Prostate gland (tissue), 2 donors: Measurements from ENCODE around the gene KAZALD1. TPM values are rescaled to one million over a fixed set of nuclear protein-coding genes. Genes with fewer than 3 reads are reported as not detected.

Experiments used
- DNase-seq: peaks from one replicate; pipeline ENCODE4 v3.0.0-alpha.2; 2019; ENCODE audit warnings: low spot score
- H3K27ac ChIP-seq, 2 donors: fragments of 200-600 bp; sonication (generic); 2 replicates each; pipeline ENCODE4 v1.5.1; 2017 to 2019
- H3K27me3 ChIP-seq: fragments of 200-600 bp; sonication (generic); replicated peaks from 2 replicates; pipeline ENCODE4 v1.5.1; 2019; ENCODE audit not compliant: insufficient read depth
- H3K36me3 ChIP-seq, 2 donors: fragments of 200-600 bp; sonication (generic); 1 replicate in 1 of 2; 2 replicates in 1 of 2; pipeline versions ENCODE4 v1.5.1 to v1.8.1; 2017 to 2019
- H3K4me1 ChIP-seq: fragments of 200-600 bp; sonication (generic); replicated peaks from 2 replicates; pipeline ENCODE4 v1.5.1; 2019
- H3K4me3 ChIP-seq, 2 donors: fragments of 200-600 bp; sonication (generic); 2 replicates each; pipeline ENCODE4 v1.5.1; 2017 to 2019
- H3K9me3 ChIP-seq: fragments of 200-600 bp; sonication (generic); 2 replicates; pipeline ENCODE4 v1.5.1; 2017
- CTCF ChIP-seq, 4 experiments: fragments of 200-600 bp in 2 of 4; fragments of 450-650 bp in 2 of 4; sonication (generic) in 2 of 4; IDR thresholded peaks; 1 replicate in 3 of 4; 2 replicates in 1 of 4; pipeline ENCODE4 v1.5.1; 2016 to 2019; ENCODE audit warnings: antibody characterized with exemption in 4 of 4, mild to moderate bottlenecking in 2 of 4, moderate library complexity in 2 of 4
- POLR2A ChIP-seq: fragments of 450-650 bp; IDR thresholded peaks from one replicate; pipeline ENCODE4 v1.6.1; 2016; ENCODE audit warnings: antibody characterized with exemption, mild to moderate bottlenecking
- POLR2AphosphoS5 ChIP-seq: sonication (generic); formaldehyde crosslinking; IDR thresholded peaks from one replicate; pipeline ENCODE4 v1.6.1; 2017; ENCODE audit warnings: antibody characterized with exemption
- WGBS: methylation state at CpG from one replicate; pipeline ENCODE4 v1.1.5; 2018; 5-methylcytosine and 5-hydroxymethylcytosine counted together
- intact Hi-C: fragments of 100-400 bp; cut with DNase I; formaldehyde crosslinking; loops from one replicate; pipeline ENCODE4 v1.14.2; 2022
- total RNA-seq, 2 donors: library from RNA; depleted of rRNA; stranded (reverse); fragments of >200 nt; gene quantifications; one replicate each; pipeline ENCODE4 v1.1.0, GENCODE V29; 2016

The KAZALD1 gene
- total RNA-seq, 2 donors from 2014 or later = 9.8 to 24.4 TPM

- Histone ChIP-seq H3K9me3 (no peaks in the 10 kb centered on the region), H3K27me3 (no peaks in the 10 kb centered on the region), H3K4me3 (no peak overlapping the region), H3K36me3 (no peaks in the 10 kb centered on the region), H3K27ac (no peak overlapping the region), H3K4me1 (no peaks in the 10 kb centered on the region)
- WGBS = 56% methylated on average over 2 of the region's 2 CpGs
- no peak for TF ChIP-seq CTCF (IDR thresholded peaks at IDR 0.05)
- TF ChIP-seq POLR2A = no peak
- no peak for TF ChIP-seq POLR2AphosphoS5
- no peak for DNase-seq
- intact Hi-C loops = no loop called here
Measured at GRCh38 chr10:101103430-101103829, 41.6 kb downstream of the KAZALD1 start.

- 70% methylated on average over 6 of the region's 6 CpGs for WGBS
- TF ChIP-seq CTCF (IDR thresholded peaks at IDR 0.05) = no peak
- TF ChIP-seq POLR2A = no peak
- H3K27me3 ChIP-seq = no peaks in the 10 kb centered on the region
- H3K27ac ChIP-seq = no peak overlapping the region
- no peaks in the 10 kb centered on the region for H3K9me3 ChIP-seq
- no peaks in the 10 kb centered on the region for H3K4me1 ChIP-seq
- no peaks in the 10 kb centered on the region for H3K36me3 ChIP-seq
- intact Hi-C loops = no loop called here
- DNase-seq = no peak
- H3K4me3 ChIP-seq = no peak overlapping the region
Measured at GRCh38 chr10:101106351-101106750, 44.6 kb downstream of the KAZALD1 start.

- intact Hi-C loops = no loop called here
- H3K9me3 ChIP-seq = no peaks in the 10 kb centered on the region
- no peak overlapping the region for H3K4me3 ChIP-seq
- no peaks in the 10 kb centered on the region for H3K4me1 ChIP-seq
- TF ChIP-seq POLR2A = no peak
- no peak overlapping the region for H3K27ac ChIP-seq
- no peaks in the 10 kb centered on the region for H3K36me3 ChIP-seq
- no peaks in the 10 kb centered on the region for H3K27me3 ChIP-seq
- no peak for DNase-seq
- 92% methylated on average over 5 of the region's 5 CpGs for WGBS
Measured at GRCh38 chr10:101107771-101108170, 46.0 kb downstream of the KAZALD1 start.

- Histone ChIP-seq H3K27ac (no peak overlapping the region), H3K4me3 (no peak overlapping the region), H3K27me3 (no peaks in the 10 kb centered on the region), H3K9me3 (no peaks in the 10 kb centered on the region), H3K4me1 (no peaks in the 10 kb centered on the region), H3K36me3 (no peaks in the 10 kb centered on the region)
- TF ChIP-seq POLR2A = no peak
- TF ChIP-seq CTCF (IDR thresholded peaks at IDR 0.05) = no peak
- no peak for TF ChIP-seq POLR2AphosphoS5
- no peak for DNase-seq
- intact Hi-C loops = no loop called here
- WGBS = 53% methylated on average over 6 of the region's 6 CpGs
Measured at GRCh38 chr10:101110856-101111523, 49.2 kb downstream of the KAZALD1 start.

GRCh38 chr10:101111547-101111946 lies 49.8 kb downstream of the KAZALD1 start:
- Histone ChIP-seq H3K27ac (no peak overlapping the region), H3K4me3 (no peak overlapping the region), H3K36me3 (no peaks in the 10 kb centered on the region), H3K9me3 (no peaks in the 10 kb centered on the region), H3K27me3 (no peaks in the 10 kb centered on the region), H3K4me1 (no peaks in the 10 kb centered on the region)
- intact Hi-C loops = no loop called here
- no peak for DNase-seq
- 67% methylated on average over 8 of the region's 8 CpGs for WGBS
- TF ChIP-seq POLR2A (no peak), POLR2AphosphoS5 (no peak), CTCF (IDR thresholded peaks at IDR 0.05) (no peak)
